Activated T-helper 1 cell treated with Interleukin-2 at 50 U/mL for 16 hours (primary cell): ENCODE results near the gene ITIH1.

ENCODE experiments used
- DNase-seq: peaks from one replicate; pipeline ENCODE4 v3.0.0-alpha.2; 2020; ENCODE audit warnings: low read depth

Gene ITIH1

GRCh38 chr3:52816654-52817053, 39.3 kb downstream of the ITIH1 start:
- DNase-seq, result no peak

GRCh38 chr3:52817221-52817620, 39.8 kb downstream of the ITIH1 start:
- no peak for DNase-seq

- no peak for DNase-seq
These were observed 40.5 kb downstream of the ITIH1 start for GRCh38 chr3:52817860-52818259.

- no peak for DNase-seq
These were observed 42.5 kb downstream of the ITIH1 start for GRCh38 chr3:52819936-52820335.

GRCh38 chr3:52820736-52821135, 43.3 kb downstream of the ITIH1 start:
- DNase-seq, result no peak

GRCh38 chr3:52822363-52822762, 45.0 kb downstream of the ITIH1 start:
- no peak for DNase-seq

- no peak for DNase-seq
These were observed 46.6 kb downstream of the ITIH1 start for GRCh38 chr3:52824037-52824436.

- no peak for DNase-seq
These were observed 50.0 kb downstream of the ITIH1 start for GRCh38 chr3:52827441-52827840.

- DNase-seq, result no peak
These were observed 50.5 kb downstream of the ITIH1 start for GRCh38 chr3:52827866-52828376.

- no peak for DNase-seq
These were observed 52.1 kb downstream of the ITIH1 start for GRCh38 chr3:52829482-52829881.

GRCh38 chr3:52829906-52830463, 52.6 kb downstream of the ITIH1 start:
- DNase-seq, result no peak

GRCh38 chr3:52830535-52831258, 53.3 kb downstream of the ITIH1 start, which contains the start of gene ITIH4:
ITIH4 (minus strand) TSS chr3:52830672; CDS start chr3:52830642, 30 bp downstream.
- DNase-seq, result no peak

GRCh38 chr3:52831500-52832301, 54.3 kb downstream of the ITIH1 start:
- no peak for DNase-seq

- no peak for DNase-seq
These were observed 55.8 kb downstream of the ITIH1 start for GRCh38 chr3:52833202-52833601.

- no peak for DNase-seq
These were observed 57.6 kb downstream of the ITIH1 start, which contains the start of gene MUSTN1 for GRCh38 chr3:52834871-52835501. MUSTN1 (minus strand) TSS chr3:52835019; CDS start chr3:52834948, 71 bp downstream.

GRCh38 chr3:52835766-52836470, 58.5 kb downstream of the ITIH1 start:
- DNase-seq, result no peak

GRCh38 chr3:52836471-52836845, 59.1 kb downstream of the ITIH1 start:
- no peak for DNase-seq

GRCh38 chr3:52836986-52837385, 59.6 kb downstream of the ITIH1 start:
- DNase-seq, result no peak

GRCh38 chr3:52838561-52839267, 61.3 kb downstream of the ITIH1 start:
- no peak for DNase-seq

GRCh38 chr3:52839268-52839575, 61.8 kb downstream of the ITIH1 start:
- DNase-seq, result no peak

GRCh38 chr3:52839892-52840545, 62.6 kb downstream of the ITIH1 start:
- no peak for DNase-seq
